CD4-positive, CD25-positive, alpha-beta regulatory T cell (primary cell): Measurements from ENCODE around the gene SNIP1. TPM values are rescaled to one million over a fixed set of nuclear protein-coding genes. Genes with fewer than 3 reads are reported as not detected.

Source experiments
- ATAC-seq, 2 donors: fragments of 150-1000 bp; cut with Tn5 transposase; one replicate each; pipeline ENCODE4 v1.10.0; 2021; ENCODE audit warnings: low read depth in 2 of 2, moderate number of reproducible peaks in 2 of 2, moderate library complexity in 1 of 2
- DNase-seq, 3 donors: peaks; one replicate each; pipeline versions ENCODE4 v3.0.0 to v3.0.0-alpha.2; 2012 to 2022; ENCODE audit warnings: mixed read lengths in 1 of 3
- H3K27ac ChIP-seq: one replicate; pipeline ENCODE4 v1.7.0; 2013; ENCODE audit warnings: mild to moderate bottlenecking, low read length; ENCODE audit not compliant: insufficient read depth, poor library complexity, severe bottlenecking
- H3K27me3 ChIP-seq: one replicate; pipeline ENCODE4 v1.7.0; 2013; ENCODE audit warnings: low read length; ENCODE audit not compliant: control insufficient read depth, insufficient read depth
- H3K36me3 ChIP-seq: one replicate; pipeline ENCODE4 v1.7.0; 2013; ENCODE audit warnings: mild to moderate bottlenecking, low read length, moderate library complexity; ENCODE audit not compliant: control insufficient read depth, insufficient read depth
- H3K4me1 ChIP-seq: 2 replicates; pipeline ENCODE4 v1.7.0; 2013; ENCODE audit warnings: mild to moderate bottlenecking, low read length; ENCODE audit not compliant: insufficient read depth, control insufficient read depth, poor library complexity, severe bottlenecking
- H3K4me3 ChIP-seq: one replicate; pipeline ENCODE4 v1.7.0; 2013; ENCODE audit warnings: low read depth, mild to moderate bottlenecking, low read length, moderate library complexity
- H3K9me3 ChIP-seq, 2 experiments: 1 replicate in 1 of 2; 2 replicates in 1 of 2; pipeline ENCODE4 v1.7.0; 2013; ENCODE audit warnings: low read length in 2 of 2, mild to moderate bottlenecking in 1 of 2, moderate library complexity in 1 of 2; ENCODE audit not compliant: control insufficient read depth in 2 of 2
- H3K27ac Mint-ChIP-seq, 3 donors: one replicate each; pipeline ENCODE4 v1.8.0; 2020 to 2022; ENCODE audit warnings: mild to moderate bottlenecking in 3 of 3, mixed read lengths in 3 of 3, moderate library complexity in 2 of 3
- H3K27me3 Mint-ChIP-seq: one replicate; pipeline ENCODE4 v1.8.0; 2022; ENCODE audit warnings: mild to moderate bottlenecking, mixed read lengths
- H3K36me3 Mint-ChIP-seq: one replicate; pipeline ENCODE4 v1.8.0; 2020; ENCODE audit warnings: mixed read lengths
- H3K4me1 Mint-ChIP-seq, 4 donors: one replicate each; pipeline ENCODE4 v1.8.0; 2020 to 2022; ENCODE audit warnings: mixed read lengths in 4 of 4, mild to moderate bottlenecking in 1 of 4
- H3K4me3 Mint-ChIP-seq, 4 donors: one replicate each; pipeline ENCODE4 v1.8.0; 2020 to 2022; ENCODE audit warnings: mild to moderate bottlenecking in 4 of 4, mixed read lengths in 4 of 4, moderate library complexity in 3 of 4
- H3K9me3 Mint-ChIP-seq, 7 donors: one replicate each; pipeline ENCODE4 v1.8.0; 2020 to 2022; ENCODE audit warnings: mixed read lengths in 7 of 7, mild to moderate bottlenecking in 3 of 7, moderate library complexity in 2 of 7
- polyA plus RNA-seq, 4 donors: library from polyadenylated mRNA; unstranded; fragments of 300-500 nt; fragmentation: Illumina TruSeq; gene quantifications; one replicate each; pipeline ENCODE4 v1.2.3, GENCODE V29; 2021
- total RNA-seq: library from RNA; stranded (reverse); gene quantifications from one replicate; pipeline ENCODE4 v1.2.3, GENCODE V29; 2022

SNIP1 gene, protein sequence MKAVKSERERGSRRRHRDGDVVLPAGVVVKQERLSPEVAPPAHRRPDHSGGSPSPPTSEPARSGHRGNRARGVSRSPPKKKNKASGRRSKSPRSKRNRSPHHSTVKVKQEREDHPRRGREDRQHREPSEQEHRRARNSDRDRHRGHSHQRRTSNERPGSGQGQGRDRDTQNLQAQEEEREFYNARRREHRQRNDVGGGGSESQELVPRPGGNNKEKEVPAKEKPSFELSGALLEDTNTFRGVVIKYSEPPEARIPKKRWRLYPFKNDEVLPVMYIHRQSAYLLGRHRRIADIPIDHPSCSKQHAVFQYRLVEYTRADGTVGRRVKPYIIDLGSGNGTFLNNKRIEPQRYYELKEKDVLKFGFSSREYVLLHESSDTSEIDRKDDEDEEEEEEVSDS
- total RNA-seq (52.3 TPM), polyA plus RNA-seq (1 to 10 TPM; 1.5 to 5.8 (median 4.6) TPM)

DNA sequence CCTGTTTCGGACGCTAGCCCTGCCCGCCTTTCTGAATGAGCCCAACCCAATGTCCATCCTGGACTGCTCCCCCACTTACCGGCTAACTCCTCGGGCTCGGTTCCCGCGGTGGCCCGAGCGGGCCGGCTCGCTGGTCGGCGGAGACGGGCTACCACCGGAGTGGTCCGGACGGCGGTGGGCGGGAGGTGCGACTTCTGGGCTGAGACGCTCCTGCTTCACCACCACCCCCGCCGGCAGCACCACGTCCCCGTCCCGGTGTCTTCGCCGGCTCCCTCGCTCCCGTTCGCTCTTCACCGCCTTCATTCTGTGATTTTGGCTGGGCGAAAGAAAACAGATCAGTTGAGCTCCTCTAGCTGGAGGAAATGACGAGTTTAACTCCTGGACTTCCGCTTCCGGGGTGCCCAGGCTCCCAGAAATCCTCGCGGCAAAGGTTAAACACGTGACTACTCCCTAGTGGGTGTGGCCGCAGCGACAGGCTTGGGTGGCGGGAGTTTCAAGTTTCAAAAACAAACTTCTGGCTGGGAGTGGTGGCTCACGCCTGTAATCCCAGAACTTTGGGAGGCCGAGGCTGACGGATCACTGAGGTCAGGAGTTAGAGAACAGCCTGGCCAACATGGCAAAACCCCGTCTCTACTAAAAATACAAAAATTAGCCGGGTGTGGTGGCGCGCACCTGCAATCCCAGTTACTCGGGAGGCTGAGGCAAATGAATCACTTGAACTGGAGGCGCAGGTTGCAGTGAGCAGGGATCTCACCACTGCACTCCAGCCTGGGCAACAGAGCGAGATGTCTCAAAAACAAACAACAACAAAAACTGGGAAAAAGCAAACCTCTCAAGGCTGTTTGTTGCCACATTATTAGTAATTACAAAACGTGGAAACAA lies at the start of gene SNIP1:
TSS of gene SNIP1 (minus strand) at position 367 of the 882 bp plus-strand sequence. CDS start at position 303, 64 bp downstream.
- ATAC-seq (peak; percentile 98), DNase-seq (peak; percentile 89 to 97 (median 93))
- Histone ChIP-seq H3K4me1 (peaks cover 21% of the 10 kb centered on the region), H3K36me3 (peaks cover 19% of the 10 kb centered on the region), H3K27me3 (no peaks in the 10 kb centered on the region), H3K4me3 (peak within 1 kb of the TSS; percentile 97), H3K27ac (peak within 1 kb of the TSS; percentile 88), H3K9me3 (no peaks in the 10 kb centered on the region)
- H3K36me3 Mint-ChIP-seq, result peaks cover 18% of the 10 kb centered on the region
- H3K27me3 Mint-ChIP-seq, result no peaks in the 10 kb centered on the region
- peak within 1 kb of the TSS; percentile 97 to 99 (median 99) for H3K27ac Mint-ChIP-seq
- peaks cover 29 to 46% (median 37%) of the 10 kb centered on the region in 4 donors for H3K4me1 Mint-ChIP-seq
- peak within 1 kb of the TSS; percentile 91 to 98 (median 98) for H3K4me3 Mint-ChIP-seq
- no peaks in the 10 kb centered on the region for H3K9me3 Mint-ChIP-seq

DNA sequence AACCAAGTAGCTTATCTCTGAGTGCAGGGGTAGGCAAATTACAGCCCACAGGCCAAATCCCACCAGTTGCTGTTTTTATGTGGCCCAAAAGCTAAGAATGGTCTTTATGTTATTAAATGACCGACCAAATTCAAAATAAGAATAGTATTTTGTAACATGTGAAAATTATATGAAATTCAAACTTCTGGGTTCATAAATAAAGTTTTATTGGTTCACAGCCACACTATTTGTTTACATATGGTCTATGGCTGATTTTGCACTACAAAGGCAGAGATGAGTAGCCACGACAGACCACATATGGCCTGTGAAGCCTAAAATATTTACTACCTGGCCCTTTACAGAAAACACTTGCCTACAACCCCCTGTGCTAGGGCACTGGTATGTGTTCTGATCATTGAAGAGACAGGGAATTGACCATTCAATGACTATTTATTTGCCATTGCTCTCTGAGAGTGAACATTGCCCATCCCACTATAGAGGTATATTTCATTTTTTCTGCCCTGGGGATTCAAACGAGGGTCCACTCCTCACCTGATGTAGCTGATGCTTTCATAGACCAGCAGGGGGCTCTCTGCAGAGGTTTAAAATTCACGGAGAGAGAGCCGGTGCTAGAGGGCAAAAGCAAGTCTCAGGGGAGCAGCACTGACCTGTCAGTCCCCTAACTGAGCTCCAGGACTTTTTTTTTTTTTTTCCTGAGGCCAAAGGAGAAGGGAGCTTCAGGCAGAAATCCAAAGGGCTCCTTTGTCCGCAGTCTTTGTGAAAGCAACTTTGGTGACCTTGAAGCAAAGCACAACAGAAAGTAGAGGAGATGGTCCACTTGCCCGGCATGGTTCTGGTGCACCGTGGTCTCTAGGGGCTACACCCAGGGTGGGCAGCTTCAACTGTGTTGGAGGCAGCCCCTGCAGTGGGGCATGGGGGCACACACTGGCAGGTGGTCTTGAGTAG lies 48.9 kb upstream of the SNIP1 start:
- H3K27ac Mint-ChIP-seq, result no peak overlapping the region
- Histone ChIP-seq H3K36me3 (no peaks in the 10 kb centered on the region), H3K4me3 (no peak overlapping the region), H3K9me3 (no peaks in the 10 kb centered on the region), H3K4me1 (no peaks in the 10 kb centered on the region), H3K27ac (no peak overlapping the region), H3K27me3 (peaks cover 5% of the 10 kb centered on the region)
- peaks cover 0 to 3% (median 0%) of the 10 kb centered on the region in 7 donors for H3K9me3 Mint-ChIP-seq
- H3K36me3 Mint-ChIP-seq, result no peaks in the 10 kb centered on the region
- H3K27me3 Mint-ChIP-seq, result peaks cover 27% of the 10 kb centered on the region
- ATAC-seq (peak in 1 of 2 donors; percentile 55), DNase-seq (peak; percentile 12 to 51 (median 47))
- peaks cover 0 to 5% (median 0%) of the 10 kb centered on the region in 4 donors for H3K4me1 Mint-ChIP-seq
- H3K4me3 Mint-ChIP-seq, result no peak overlapping the region

DNA sequence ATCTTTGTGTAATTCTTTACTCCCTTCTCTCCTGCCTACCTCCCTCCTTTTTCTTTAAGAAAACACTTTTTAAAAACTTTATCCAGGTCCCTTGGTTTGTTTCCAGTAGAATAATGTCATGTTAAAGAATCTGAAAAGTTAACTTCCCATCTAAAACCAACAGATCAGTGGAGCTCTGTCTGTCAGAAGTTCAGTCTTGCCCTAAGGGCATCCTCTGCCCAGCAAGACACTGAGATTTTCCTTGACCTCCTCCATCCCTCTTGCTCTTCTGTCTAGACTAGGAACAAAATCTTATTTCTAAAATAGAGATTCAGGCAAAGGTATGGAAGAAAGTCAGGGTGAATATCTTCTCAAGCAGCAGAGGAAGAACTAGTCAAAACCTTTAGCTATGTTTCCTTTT lies 47.3 kb upstream of the SNIP1 start:
- peaks cover 28% of the 10 kb centered on the region for H3K27me3 Mint-ChIP-seq
- ATAC-seq (no peak), DNase-seq (no peak)
- peaks cover 0 to 5% (median under 1%) of the 10 kb centered on the region in 4 donors for H3K4me1 Mint-ChIP-seq
- H3K4me3 ChIP-seq, result no peak overlapping the region
- no peaks in the 10 kb centered on the region for H3K36me3 ChIP-seq
- no peaks in the 10 kb centered on the region for H3K36me3 Mint-ChIP-seq
- H3K4me3 Mint-ChIP-seq, result no peak overlapping the region
- peaks cover 0 to 3% (median 0%) of the 10 kb centered on the region in 7 donors for H3K9me3 Mint-ChIP-seq
- no peak overlapping the region for H3K27ac Mint-ChIP-seq
- H3K9me3 ChIP-seq, result no peaks in the 10 kb centered on the region
- H3K4me1 ChIP-seq, result no peaks in the 10 kb centered on the region
- H3K27ac ChIP-seq, result no peak overlapping the region
- H3K27me3 ChIP-seq, result peaks cover 3% of the 10 kb centered on the region

DNA sequence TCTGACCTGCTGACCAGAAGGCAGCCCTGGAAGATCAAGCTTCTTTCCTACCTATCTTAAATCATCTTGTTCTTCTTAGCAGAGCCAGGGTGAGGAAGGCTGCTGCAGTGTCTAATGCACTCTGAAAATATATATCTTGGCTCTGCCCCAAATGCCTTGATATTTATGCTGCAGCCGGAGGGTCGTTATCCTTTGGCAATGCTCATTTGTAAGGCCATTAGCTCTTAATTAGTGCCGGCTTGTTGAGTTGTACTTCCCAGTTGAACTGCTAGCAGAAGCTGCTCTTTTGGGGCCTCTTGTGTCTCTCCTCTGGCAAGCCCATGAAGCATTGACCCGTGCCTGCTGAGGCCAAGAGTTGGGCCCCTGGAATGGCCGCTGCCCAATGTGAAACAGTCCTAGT lies 45.8 kb upstream of the SNIP1 start:
- H3K4me3 Mint-ChIP-seq, result no peak overlapping the region
- Histone ChIP-seq H3K4me3 (no peak overlapping the region), H3K9me3 (no peaks in the 10 kb centered on the region), H3K36me3 (no peaks in the 10 kb centered on the region), H3K27me3 (peaks cover 3% of the 10 kb centered on the region), H3K27ac (no peak overlapping the region), H3K4me1 (peaks cover 8% of the 10 kb centered on the region)
- peaks cover 28% of the 10 kb centered on the region for H3K27me3 Mint-ChIP-seq
- ATAC-seq (no peak), DNase-seq (no peak)
- H3K4me1 Mint-ChIP-seq, result peaks cover 7 to 16% (median 12%) of the 10 kb centered on the region in 4 donors
- H3K36me3 Mint-ChIP-seq, result peaks cover 3% of the 10 kb centered on the region
- H3K9me3 Mint-ChIP-seq, result peaks cover 0 to 3% (median 0%) of the 10 kb centered on the region in 7 donors
- H3K27ac Mint-ChIP-seq, result no peak overlapping the region

DNA sequence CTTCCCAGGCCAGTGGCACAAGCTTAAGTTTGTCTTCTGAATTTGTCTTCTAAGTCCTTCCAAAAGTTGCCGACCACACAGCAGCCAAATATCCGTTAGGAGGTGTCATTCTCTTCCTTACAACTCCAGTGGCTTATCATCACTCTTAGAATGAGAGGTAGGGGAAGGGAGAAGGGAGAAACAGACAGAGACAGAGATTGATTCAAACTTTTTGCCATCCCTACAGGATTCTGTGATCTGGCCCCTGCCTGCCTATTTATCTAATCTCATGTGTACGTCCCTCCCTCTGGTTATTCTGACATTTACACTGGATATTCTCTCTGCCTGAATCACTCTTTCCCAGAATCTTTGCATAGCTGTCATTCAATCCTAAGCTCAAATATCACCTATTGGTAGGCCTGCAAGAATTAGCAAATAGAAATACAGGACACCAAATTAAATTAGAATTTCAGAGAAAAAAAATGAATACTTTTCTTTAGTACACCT lies 42.1 kb upstream of the SNIP1 start:
- no peaks in the 10 kb centered on the region for H3K9me3 ChIP-seq
- peak overlapping the region; percentile 82 for H3K4me3 ChIP-seq
- peaks cover 12 to 37% (median 28%) of the 10 kb centered on the region in 4 donors for H3K4me1 Mint-ChIP-seq
- H3K27ac ChIP-seq, result peak overlapping the region; percentile 89
- peak overlapping the region; percentile 6 to 100 (median 99) for H3K27ac Mint-ChIP-seq
- peaks cover 13% of the 10 kb centered on the region for H3K27me3 Mint-ChIP-seq
- H3K9me3 Mint-ChIP-seq, result no peaks in the 10 kb centered on the region
- ATAC-seq (no peak), DNase-seq (no peak)
- peaks cover 21% of the 10 kb centered on the region for H3K4me1 ChIP-seq
- no peaks in the 10 kb centered on the region for H3K27me3 ChIP-seq
- peak overlapping the region; percentile 99 to 100 (median 99) for H3K4me3 Mint-ChIP-seq
- H3K36me3 ChIP-seq, result peaks cover 18% of the 10 kb centered on the region
- peaks cover 10% of the 10 kb centered on the region for H3K36me3 Mint-ChIP-seq

DNA sequence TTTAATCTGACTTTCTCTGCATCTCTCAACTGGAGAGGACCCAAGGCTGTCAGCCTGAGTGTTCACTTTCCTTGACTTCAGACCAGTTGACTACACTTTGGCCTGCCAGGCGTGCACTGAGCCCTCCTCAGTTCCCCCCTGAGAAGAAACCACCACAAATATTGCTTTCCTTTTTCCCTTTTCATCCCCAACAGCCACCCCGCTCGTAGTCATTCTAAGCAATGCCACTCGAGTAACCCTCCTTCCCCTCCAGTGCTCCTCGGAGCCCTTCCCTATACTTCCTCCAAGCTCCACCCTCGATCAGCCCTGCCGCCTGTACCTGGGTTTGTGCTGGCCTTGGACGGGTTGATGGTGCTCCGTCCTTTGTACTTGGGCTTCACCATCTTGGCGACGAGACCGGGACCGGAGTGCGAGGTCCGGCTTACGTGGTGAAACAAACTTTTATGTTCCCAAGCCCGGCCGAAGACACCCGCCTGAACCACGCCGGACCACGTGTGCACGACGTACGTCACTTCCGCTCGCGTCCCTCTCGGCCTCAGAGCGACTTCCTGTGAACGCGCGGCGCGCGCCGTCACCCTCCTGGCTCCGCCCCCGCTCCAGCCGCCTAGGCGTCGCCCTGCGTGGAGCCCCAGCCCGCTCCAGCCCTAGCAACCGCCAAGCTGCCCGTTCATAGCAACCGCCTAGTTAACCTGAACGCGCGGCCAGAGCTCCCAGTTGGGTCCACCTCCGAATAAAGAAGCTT lies 41.5 kb upstream of the SNIP1 start, which contains the start of gene GNL2:
TSS of gene GNL2 (minus strand) at position 498 of the 742 bp plus-strand sequence. CDS start at position 383, 115 bp downstream.
- ATAC-seq, result peak; percentile 98 to 100
- Mint-ChIP-seq H3K36me3 (peaks cover 16% of the 10 kb centered on the region), H3K9me3 (no peaks in the 10 kb centered on the region)

More for the DNA sequence above, 41.5 kb upstream of the SNIP1 start, which contains the start of gene GNL2:
- Histone ChIP-seq H3K36me3 (peaks cover 24% of the 10 kb centered on the region), H3K27me3 (no peaks in the 10 kb centered on the region), H3K27ac (peak within 1 kb of the TSS; percentile 89), H3K4me3 (peak within 1 kb of the TSS; percentile 97), H3K9me3 (no peaks in the 10 kb centered on the region), H3K4me1 (peaks cover 21% of the 10 kb centered on the region)
- Mint-ChIP-seq H3K4me1 (peaks cover 17 to 39% (median 30%) of the 10 kb centered on the region in 4 donors), H3K4me3 (peak within 1 kb of the TSS; percentile 99 to 100 (median 99)), H3K27ac (peak within 1 kb of the TSS; percentile 97 to 100 (median 99)), H3K27me3 (peaks cover 10% of the 10 kb centered on the region)
- DNase-seq, result peak; percentile 94 to 97 (median 95)
